Fibroblast of skin of left quadriceps (primary cell): ENCODE measurements around the gene SPEN.

ENCODE experiments used
- DNase-seq, 2 experiments: peaks; one replicate each; pipeline ENCODE4 v3.0.0-alpha.2; 2013; ENCODE audit warnings: low read depth in 2 of 2

SPEN gene

GRCh38 chr1:15937146-15937545, 89.6 kb downstream of the SPEN start:
- DNase-seq: no peak

GRCh38 chr1:15937706-15938168, 90.2 kb downstream of the SPEN start:
- DNase-seq: no peak

GRCh38 chr1:15938628-15939161, 91.2 kb downstream of the SPEN start:
- no peak for DNase-seq

GRCh38 chr1:15939181-15940109, 91.9 kb downstream of the SPEN start:
- no peak for DNase-seq

- DNase-seq: no peak
Measured at GRCh38 chr1:15940110-15941043, 92.9 kb downstream of the SPEN start.

- no peak for DNase-seq
Measured at GRCh38 chr1:15941044-15941840, 93.7 kb downstream of the SPEN start.

GRCh38 chr1:15941899-15942660, 94.6 kb downstream of the SPEN start:
- DNase-seq: no peak

GRCh38 chr1:15942661-15943327, 95.3 kb downstream of the SPEN start:
- no peak for DNase-seq

GRCh38 chr1:15943328-15943991, 96.0 kb downstream of the SPEN start:
- DNase-seq: no peak

GRCh38 chr1:15943992-15944307, 96.4 kb downstream of the SPEN start:
- no peak for DNase-seq

- no peak for DNase-seq
Measured at GRCh38 chr1:15944308-15945010, 97.0 kb downstream of the SPEN start.

- no peak for DNase-seq
Measured at GRCh38 chr1:15945011-15945831, 97.7 kb downstream of the SPEN start.

GRCh38 chr1:15945832-15946448, 98.4 kb downstream of the SPEN start:
- DNase-seq: no peak

GRCh38 chr1:15946571-15947381, 99.3 kb downstream of the SPEN start:
- DNase-seq: no peak

GRCh38 chr1:15947382-15948090, 100.0 kb downstream of the SPEN start:
- DNase-seq: no peak

GRCh38 chr1:15948091-15948591, 100.6 kb downstream of the SPEN start:
- DNase-seq: no peak
